GM10266 (cell line): ENCODE measurements around the gene RASA4B.

Experiments used
- DNase-seq: peaks from one replicate; pipeline ENCODE4 v3.0.0; 2012; ENCODE audit errors: extremely low spot score
- CTCF ChIP-seq: IDR thresholded peaks from 2 replicates; pipeline ENCODE4 v1.5.1; 2012; ENCODE audit warnings: mild to moderate bottlenecking, low read depth; ENCODE audit not compliant: control insufficient read depth, insufficient read depth; ENCODE audit errors: missing control alignments

RASA4B gene

GRCh38 chr7:102453319-102453718, 64.3 kb downstream of the RASA4B start:
- no peak for TF ChIP-seq CTCF
- DNase-seq = no peak

GRCh38 chr7:102452451-102452850, 65.1 kb downstream of the RASA4B start:
- DNase-seq = no peak
- no peak for TF ChIP-seq CTCF

- no peak for DNase-seq
- no peak for TF ChIP-seq CTCF
Measured at GRCh38 chr7:102451371-102452054, 66.1 kb downstream of the RASA4B start.

- peak; percentile 71 for TF ChIP-seq CTCF
- DNase-seq = peak; percentile 57
Measured at GRCh38 chr7:102450242-102450641, 67.3 kb downstream of the RASA4B start.

- no peak for TF ChIP-seq CTCF
- DNase-seq = no peak
Measured at GRCh38 chr7:102449136-102449535, 68.4 kb downstream of the RASA4B start.

- TF ChIP-seq CTCF = no peak
- DNase-seq = no peak
Measured at GRCh38 chr7:102447311-102447710, 70.3 kb downstream of the RASA4B start.

GRCh38 chr7:102446387-102447156, 71.0 kb downstream of the RASA4B start:
- TF ChIP-seq CTCF = no peak
- DNase-seq = no peak
